NT2/D1 (cell line): ENCODE measurements around the gene TLL2.

ENCODE experiments used
- DNase-seq: peaks from one replicate; pipeline ENCODE4 v3.0.0-alpha.2; 2011; ENCODE audit warnings: low read depth, low spot score
- H3K27me3 ChIP-seq: 2 replicates; pipeline ENCODE4 v1.6.0; 2011; ENCODE audit warnings: mild to moderate bottlenecking; ENCODE audit not compliant: insufficient read length, insufficient read depth
- H3K36me3 ChIP-seq: 2 replicates; pipeline ENCODE4 v1.6.1; 2011; ENCODE audit warnings: mild to moderate bottlenecking, low read length, mixed read lengths; ENCODE audit not compliant: insufficient read depth, insufficient read length
- H3K4me1 ChIP-seq: 2 replicates; pipeline ENCODE4 v1.5.1; 2011; ENCODE audit not compliant: insufficient read depth, insufficient read length
- H3K4me3 ChIP-seq: 2 replicates; pipeline ENCODE4 v1.5.1; 2011; ENCODE audit warnings: low read depth; ENCODE audit not compliant: insufficient read length
- H3K9ac ChIP-seq: 2 replicates; pipeline ENCODE4 v1.6.0; 2011; ENCODE audit warnings: low read depth; ENCODE audit not compliant: insufficient read length
- H3K9me3 ChIP-seq: 2 replicates; pipeline ENCODE4 v1.5.1; 2011; ENCODE audit warnings: mild to moderate bottlenecking, low read length; ENCODE audit not compliant: insufficient read depth
- SUZ12 ChIP-seq: IDR thresholded peaks from 2 replicates; pipeline ENCODE4 v1.6.1; 2011; ENCODE audit not compliant: insufficient read length, insufficient read depth; ENCODE audit errors: extremely low read depth
- YY1 ChIP-seq: IDR thresholded peaks from 2 replicates; pipeline ENCODE4 v1.6.1; 2011; ENCODE audit not compliant: insufficient read length, insufficient read depth
- ZNF274 ChIP-seq: IDR thresholded peaks from 2 replicates; pipeline ENCODE4 v1.6.1; 2011; ENCODE audit warnings: mild to moderate bottlenecking, low read depth, low read length

The TLL2 gene

GRCh38 chr10:96541921-96542320, 28.2 kb upstream of the TLL2 start:
- no peaks in the 10 kb centered on the region for H3K4me1 ChIP-seq
- no peak for TF ChIP-seq SUZ12
- no peak for TF ChIP-seq YY1
- TF ChIP-seq ZNF274 = no peak
- peaks cover 37% of the 10 kb centered on the region for H3K36me3 ChIP-seq
- no peak overlapping the region for H3K4me3 ChIP-seq
- no peaks in the 10 kb centered on the region for H3K27me3 ChIP-seq
- DNase-seq = no peak
- H3K9me3 ChIP-seq = no peaks in the 10 kb centered on the region
- H3K9ac ChIP-seq = no peak overlapping the region

- Histone ChIP-seq H3K27me3 (no peaks in the 10 kb centered on the region), H3K9me3 (no peaks in the 10 kb centered on the region), H3K9ac (no peak overlapping the region), H3K4me1 (no peaks in the 10 kb centered on the region), H3K4me3 (no peak overlapping the region), H3K36me3 (peaks cover 32% of the 10 kb centered on the region)
- TF ChIP-seq ZNF274 = no peak
- TF ChIP-seq SUZ12 = no peak
- no peak for DNase-seq
These were observed 26.5 kb upstream of the TLL2 start for GRCh38 chr10:96540240-96540639.

GRCh38 chr10:96538683-96539082, 25.0 kb upstream of the TLL2 start:
- Histone ChIP-seq H3K4me3 (no peak overlapping the region), H3K36me3 (peaks cover 27% of the 10 kb centered on the region), H3K9me3 (no peaks in the 10 kb centered on the region), H3K4me1 (no peaks in the 10 kb centered on the region), H3K9ac (no peak overlapping the region), H3K27me3 (no peaks in the 10 kb centered on the region)
- DNase-seq = no peak
- TF ChIP-seq YY1 (no peak), SUZ12 (no peak)

GRCh38 chr10:96536129-96536528, 22.4 kb upstream of the TLL2 start:
- DNase-seq = no peak
- H3K9ac ChIP-seq = no peak overlapping the region
- no peaks in the 10 kb centered on the region for H3K4me1 ChIP-seq
- H3K27me3 ChIP-seq = no peaks in the 10 kb centered on the region
- no peaks in the 10 kb centered on the region for H3K9me3 ChIP-seq
- TF ChIP-seq ZNF274 = no peak
- no peak for TF ChIP-seq SUZ12
- no peak for TF ChIP-seq YY1
- H3K4me3 ChIP-seq = no peak overlapping the region
- H3K36me3 ChIP-seq = peaks cover 30% of the 10 kb centered on the region

- H3K9me3 ChIP-seq = no peaks in the 10 kb centered on the region
- peaks cover 54% of the 10 kb centered on the region for H3K36me3 ChIP-seq
- H3K4me3 ChIP-seq = no peak overlapping the region
- H3K4me1 ChIP-seq = no peaks in the 10 kb centered on the region
- DNase-seq = no peak
- no peak overlapping the region for H3K9ac ChIP-seq
- H3K27me3 ChIP-seq = no peaks in the 10 kb centered on the region
- no peak for TF ChIP-seq SUZ12
- TF ChIP-seq YY1 = no peak
- TF ChIP-seq ZNF274 = no peak
These were observed 18.8 kb upstream of the TLL2 start for GRCh38 chr10:96532523-96532922.

GRCh38 chr10:96529634-96530279, 16.0 kb upstream of the TLL2 start:
- no peaks in the 10 kb centered on the region for H3K27me3 ChIP-seq
- H3K9ac ChIP-seq = no peak overlapping the region
- no peak for DNase-seq
- no peaks in the 10 kb centered on the region for H3K9me3 ChIP-seq
- no peak overlapping the region for H3K4me3 ChIP-seq
- TF ChIP-seq YY1 (no peak), ZNF274 (no peak)
- H3K36me3 ChIP-seq = peaks cover 64% of the 10 kb centered on the region
- no peaks in the 10 kb centered on the region for H3K4me1 ChIP-seq

GRCh38 chr10:96524741-96525140, 11.0 kb upstream of the TLL2 start:
- peaks cover 60% of the 10 kb centered on the region for H3K36me3 ChIP-seq
- H3K9ac ChIP-seq = no peak overlapping the region
- no peaks in the 10 kb centered on the region for H3K9me3 ChIP-seq
- no peaks in the 10 kb centered on the region for H3K4me1 ChIP-seq
- no peak for DNase-seq
- no peaks in the 10 kb centered on the region for H3K27me3 ChIP-seq
- no peak overlapping the region for H3K4me3 ChIP-seq
- TF ChIP-seq SUZ12 = no peak
- TF ChIP-seq ZNF274 = no peak
- no peak for TF ChIP-seq YY1
